Breast epithelium (tissue), 3 donors: ENCODE results near the gene AIFM1.

Experiments
- POLR2AphosphoS5 ChIP-seq, 3 donors: sonication (generic); formaldehyde crosslinking; IDR thresholded peaks; one replicate each; pipeline ENCODE4 v1.6.1; 2017; ENCODE audit warnings: antibody characterized with exemption in 3 of 3
- TF ChIP-seq, protein P1 (sequence below), 3 donors: fragments of 450-650 bp; IDR thresholded peaks; one replicate each; pipeline ENCODE4 v1.5.1; 2016 to 2017; ENCODE audit warnings: antibody characterized with exemption in 3 of 3, mild to moderate bottlenecking in 3 of 3, moderate library complexity in 3 of 3

DNA sequence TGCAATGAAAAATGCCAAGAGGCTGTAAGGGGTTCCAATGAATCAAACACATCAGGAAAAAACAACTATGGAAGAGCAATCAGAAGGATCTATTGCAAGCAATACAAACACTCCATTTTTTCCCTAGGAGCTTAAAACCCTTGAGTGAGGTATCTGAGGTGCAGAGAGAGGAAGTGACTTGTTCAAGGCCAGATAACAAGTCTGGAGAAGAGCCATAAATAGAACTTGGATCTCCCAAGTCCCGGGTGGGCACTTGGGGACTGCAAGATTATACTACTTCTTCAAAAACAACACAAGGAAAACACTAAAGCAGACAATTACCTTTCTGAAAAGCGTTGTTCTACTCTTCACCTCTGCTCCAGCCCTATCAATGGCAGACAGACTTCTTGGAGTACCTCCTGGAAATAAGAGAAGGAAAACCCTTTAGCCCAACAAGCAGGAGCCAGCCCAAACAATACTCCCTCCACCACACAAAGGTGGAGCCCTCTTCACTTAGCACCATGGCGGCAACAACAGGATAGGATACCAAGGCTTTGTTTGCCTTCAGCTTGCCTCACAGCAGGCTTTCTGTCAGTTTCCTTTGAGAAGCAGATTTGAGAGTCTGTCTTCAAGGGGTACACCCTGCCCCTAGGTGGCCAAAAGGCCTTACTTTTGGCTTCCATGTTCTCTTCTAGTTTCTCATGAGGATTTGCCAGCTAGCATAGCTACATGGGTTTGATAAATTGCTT, 26.0 kb downstream of the AIFM1 start:
- TF ChIP-seq, protein P1, sequence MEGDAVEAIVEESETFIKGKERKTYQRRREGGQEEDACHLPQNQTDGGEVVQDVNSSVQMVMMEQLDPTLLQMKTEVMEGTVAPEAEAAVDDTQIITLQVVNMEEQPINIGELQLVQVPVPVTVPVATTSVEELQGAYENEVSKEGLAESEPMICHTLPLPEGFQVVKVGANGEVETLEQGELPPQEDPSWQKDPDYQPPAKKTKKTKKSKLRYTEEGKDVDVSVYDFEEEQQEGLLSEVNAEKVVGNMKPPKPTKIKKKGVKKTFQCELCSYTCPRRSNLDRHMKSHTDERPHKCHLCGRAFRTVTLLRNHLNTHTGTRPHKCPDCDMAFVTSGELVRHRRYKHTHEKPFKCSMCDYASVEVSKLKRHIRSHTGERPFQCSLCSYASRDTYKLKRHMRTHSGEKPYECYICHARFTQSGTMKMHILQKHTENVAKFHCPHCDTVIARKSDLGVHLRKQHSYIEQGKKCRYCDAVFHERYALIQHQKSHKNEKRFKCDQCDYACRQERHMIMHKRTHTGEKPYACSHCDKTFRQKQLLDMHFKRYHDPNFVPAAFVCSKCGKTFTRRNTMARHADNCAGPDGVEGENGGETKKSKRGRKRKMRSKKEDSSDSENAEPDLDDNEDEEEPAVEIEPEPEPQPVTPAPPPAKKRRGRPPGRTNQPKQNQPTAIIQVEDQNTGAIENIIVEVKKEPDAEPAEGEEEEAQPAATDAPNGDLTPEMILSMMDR (IDR thresholded peaks at IDR 0.05), result no peak
- no peak for TF ChIP-seq POLR2AphosphoS5 (IDR thresholded peaks at IDR 0.05)
